ENCODE measurements around the gene PTPRZ1.

GRCh38 chr7:121832347-121832746, 40.6 kb upstream of the PTPRZ1 start:
- TF ChIP-seq CTCF (IDR thresholded peaks at IDR 0.05) (no peak), POLR2A (IDR thresholded peaks at IDR 0.05) (no peak)

Measured in adrenal gland (tissue), 5 donors.